ENCODE measurements around the gene BFAR.
"Not testable (repeated sequence)": the region's sequence is repeated elsewhere in the genome, so short reads cannot be mapped to it uniquely, and the experiment has no call there.

BFAR gene

DNA sequence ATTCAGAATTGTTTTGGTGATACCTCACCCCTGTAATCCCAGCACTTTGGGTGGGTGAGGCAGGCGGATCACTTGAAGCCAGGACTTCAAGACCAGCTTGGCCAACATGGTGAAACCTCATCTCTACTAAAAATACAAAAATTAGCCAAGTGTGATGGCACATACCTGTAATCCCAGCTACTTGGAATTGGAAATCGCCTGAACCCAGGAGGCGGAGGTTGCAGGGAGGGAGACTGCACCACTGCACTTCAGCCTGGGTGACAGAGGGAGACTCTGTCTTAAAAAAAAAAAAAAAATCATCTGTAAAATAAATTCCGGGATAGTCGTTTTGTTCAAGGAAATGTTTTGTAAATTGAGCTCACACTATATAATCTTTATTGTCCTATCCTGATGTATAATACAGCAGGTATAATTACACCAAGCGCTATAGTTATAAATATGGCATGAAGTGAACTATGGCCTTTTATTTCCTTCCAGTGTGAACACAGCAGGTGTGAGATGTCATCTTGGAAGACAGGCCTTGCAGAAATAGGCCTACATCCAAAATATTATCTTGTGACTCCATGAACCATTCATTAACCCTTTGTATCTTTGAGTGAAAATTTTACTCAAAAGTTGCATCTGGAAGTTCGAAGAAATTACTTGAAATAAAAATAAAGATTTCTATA, 35.9 kb downstream of the BFAR start:
- no peaks in the 10 kb centered on the region for H3K4me1 ChIP-seq (ENCODE audit: control insufficient read depth, insufficient read depth, low read length)
- no peaks in the 10 kb centered on the region for H3K9me3 ChIP-seq (ENCODE audit: control insufficient read depth in 2 of 2, low read length in 2 of 2)
- H3K4me3 ChIP-seq (ENCODE audit: low read length in 2 of 2), result no peak overlapping the region
- peaks cover 26 to 40% of the 10 kb centered on the region in 2 donors for H3K36me3 ChIP-seq (ENCODE audit: control insufficient read depth in 2 of 2, insufficient read depth in 2 of 2, low read length in 2 of 2)
- H3K9ac ChIP-seq (ENCODE audit: low read length in 2 of 2), result no peak overlapping the region
- no peaks in the 10 kb centered on the region for H3K27me3 ChIP-seq (ENCODE audit: control insufficient read depth in 1 of 2, insufficient read depth in 2 of 2, low read length in 2 of 2)
- no peak overlapping the region for H3K27ac ChIP-seq (ENCODE audit: low read length)

GRCh38 chr16:14669776-14670175, 37.0 kb downstream of the BFAR start:
- H3K36me3 ChIP-seq (ENCODE audit: control insufficient read depth in 2 of 2, insufficient read depth in 2 of 2, low read length in 2 of 2), result peaks cover 19 to 32% of the 10 kb centered on the region in 2 donors
- no peak overlapping the region for H3K27ac ChIP-seq (ENCODE audit: low read length)
- no peak overlapping the region for H3K9ac ChIP-seq (ENCODE audit: low read length in 2 of 2)
- H3K9me3 ChIP-seq (ENCODE audit: control insufficient read depth in 2 of 2, low read length in 2 of 2), result no peaks in the 10 kb centered on the region
- H3K4me3 ChIP-seq (ENCODE audit: low read length in 2 of 2), result no peak overlapping the region
- no peaks in the 10 kb centered on the region for H3K4me1 ChIP-seq (ENCODE audit: control insufficient read depth, insufficient read depth, low read length)
- no peaks in the 10 kb centered on the region for H3K27me3 ChIP-seq (ENCODE audit: control insufficient read depth in 1 of 2, insufficient read depth in 2 of 2, low read length in 2 of 2)

GRCh38 chr16:14672403-14672971, 39.7 kb downstream of the BFAR start:
- Histone ChIP-seq H3K9ac (ENCODE audit: low read length in 2 of 2) (no peak overlapping the region), H3K4me3 (ENCODE audit: low read length in 2 of 2) (no peak overlapping the region), H3K36me3 (ENCODE audit: control insufficient read depth in 2 of 2, insufficient read depth in 2 of 2, low read length in 2 of 2) (peaks cover 5 to 9% of the 10 kb centered on the region in 2 donors), H3K27ac (ENCODE audit: low read length) (no peak overlapping the region), H3K27me3 (ENCODE audit: control insufficient read depth in 1 of 2, insufficient read depth in 2 of 2, low read length in 2 of 2) (no peaks in the 10 kb centered on the region), H3K4me1 (ENCODE audit: control insufficient read depth, insufficient read depth, low read length) (no peaks in the 10 kb centered on the region), H3K9me3 (ENCODE audit: control insufficient read depth in 2 of 2, low read length in 2 of 2) (no peaks in the 10 kb centered on the region)

DNA sequence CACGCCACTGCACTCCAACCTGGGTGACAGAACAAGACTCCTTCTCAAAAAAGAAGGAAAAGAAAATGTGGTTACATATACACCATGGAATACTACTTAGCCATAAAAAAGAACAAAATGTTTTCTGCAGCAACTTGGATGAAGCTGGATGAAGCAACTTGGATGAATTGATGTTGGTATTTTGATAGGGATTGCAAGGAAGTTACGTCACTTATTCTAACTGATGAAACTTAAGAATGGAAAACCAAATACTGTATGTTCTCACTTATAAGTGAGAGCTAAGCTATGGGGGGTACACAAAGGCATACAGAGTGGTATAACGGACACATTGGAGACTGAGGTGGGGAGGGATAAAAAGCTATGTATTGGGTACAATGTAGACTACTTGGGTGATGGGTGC, 43.9 kb downstream of the BFAR start:
- H3K27ac ChIP-seq (ENCODE audit: low read length), result no peak overlapping the region
- no peak overlapping the region for H3K9ac ChIP-seq (ENCODE audit: low read length in 2 of 2)
- no peaks in the 10 kb centered on the region for H3K36me3 ChIP-seq (ENCODE audit: control insufficient read depth in 2 of 2, insufficient read depth in 2 of 2, low read length in 2 of 2)
- H3K9me3 ChIP-seq (ENCODE audit: control insufficient read depth in 2 of 2, low read length in 2 of 2), result no peaks in the 10 kb centered on the region
- H3K4me3 ChIP-seq (ENCODE audit: low read length in 2 of 2), result no peak overlapping the region
- no peaks in the 10 kb centered on the region for H3K4me1 ChIP-seq (ENCODE audit: control insufficient read depth, insufficient read depth, low read length)
- H3K27me3 ChIP-seq (ENCODE audit: control insufficient read depth in 1 of 2, insufficient read depth in 2 of 2, low read length in 2 of 2), result peaks cover 0 to 2% of the 10 kb centered on the region in 2 donors

GRCh38 chr16:14677627-14678026, 44.9 kb downstream of the BFAR start:
- Histone ChIP-seq H3K4me1 (ENCODE audit: control insufficient read depth, insufficient read depth, low read length) (no peaks in the 10 kb centered on the region), H3K36me3 (ENCODE audit: control insufficient read depth in 2 of 2, insufficient read depth in 2 of 2, low read length in 2 of 2) (no peaks in the 10 kb centered on the region), H3K9ac (ENCODE audit: low read length in 2 of 2) (no peak overlapping the region), H3K27ac (ENCODE audit: low read length) (no peak overlapping the region), H3K4me3 (ENCODE audit: low read length in 2 of 2) (no peak overlapping the region), H3K9me3 (ENCODE audit: control insufficient read depth in 2 of 2, low read length in 2 of 2) (no peaks in the 10 kb centered on the region), H3K27me3 (ENCODE audit: control insufficient read depth in 1 of 2, insufficient read depth in 2 of 2, low read length in 2 of 2) (peaks cover 0 to 2% of the 10 kb centered on the region in 2 donors)

DNA sequence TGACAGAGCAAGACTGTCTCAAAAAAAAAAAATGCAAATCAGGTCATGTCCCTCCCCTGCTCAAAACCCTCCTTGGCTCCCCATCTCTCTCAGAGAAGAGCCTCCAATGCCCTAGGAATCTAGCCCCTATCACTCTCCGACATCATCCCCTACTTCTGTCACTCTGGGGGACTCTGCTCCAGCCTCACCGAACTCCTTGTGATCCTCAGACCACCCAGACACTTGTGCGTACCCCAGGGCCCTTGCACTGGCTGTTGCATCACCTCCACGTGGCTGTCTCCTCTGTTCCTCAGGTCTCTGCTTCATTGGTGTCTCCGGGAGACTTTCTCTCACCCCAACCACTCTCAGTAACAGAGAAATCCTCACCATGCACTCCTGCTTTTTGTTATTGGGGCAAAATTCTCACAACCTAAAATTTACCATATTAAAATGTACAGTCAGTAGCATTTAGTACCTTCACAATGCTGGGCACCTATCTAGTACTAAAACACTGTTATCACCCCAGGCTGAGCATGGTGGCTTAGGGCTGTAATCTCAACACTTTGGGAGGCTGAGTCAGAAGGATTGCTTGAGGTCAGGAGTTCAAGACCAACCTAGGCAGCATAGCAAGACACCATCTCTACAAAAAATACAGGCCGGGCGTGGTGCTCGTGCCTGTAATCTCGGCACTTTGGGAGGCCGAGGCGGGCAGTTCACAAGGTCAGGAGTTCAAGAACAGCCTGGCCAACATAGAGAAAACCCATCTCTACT, 46.2 kb downstream of the BFAR start:
- Histone ChIP-seq H3K27me3 (ENCODE audit: control insufficient read depth in 1 of 2, insufficient read depth in 2 of 2, low read length in 2 of 2) (peaks cover 0 to 2% of the 10 kb centered on the region in 2 donors), H3K9me3 (ENCODE audit: control insufficient read depth in 2 of 2, low read length in 2 of 2) (no peaks in the 10 kb centered on the region), H3K4me1 (ENCODE audit: control insufficient read depth, insufficient read depth, low read length) (no peaks in the 10 kb centered on the region), H3K9ac (ENCODE audit: low read length in 2 of 2) (no peak overlapping the region), H3K27ac (ENCODE audit: low read length) (no peak overlapping the region), H3K36me3 (ENCODE audit: control insufficient read depth in 2 of 2, insufficient read depth in 2 of 2, low read length in 2 of 2) (no peaks in the 10 kb centered on the region), H3K4me3 (ENCODE audit: low read length in 2 of 2) (no peak overlapping the region)

DNA sequence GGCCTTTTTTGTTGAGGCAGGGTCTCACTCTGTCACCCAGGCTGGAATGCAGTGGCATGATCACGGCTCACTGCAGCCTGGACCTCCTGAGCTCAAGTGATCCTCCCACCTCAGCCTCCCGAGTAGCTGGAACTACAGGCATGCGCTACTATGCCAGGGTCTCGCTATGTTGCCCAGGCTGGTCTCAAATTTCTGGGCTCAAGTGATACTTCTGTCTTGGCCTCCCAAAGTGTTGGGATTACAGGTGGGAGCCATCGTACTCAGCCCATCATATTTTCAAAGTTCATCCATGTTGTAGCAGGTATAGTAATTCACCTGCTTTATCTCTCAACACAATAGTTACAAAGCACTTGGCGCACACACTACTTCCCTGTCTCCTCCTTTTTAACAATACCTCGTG, 47.6 kb downstream of the BFAR start:
- H3K9me3 ChIP-seq (ENCODE audit: control insufficient read depth in 2 of 2, low read length in 2 of 2); H3K4me1 ChIP-seq (ENCODE audit: control insufficient read depth, insufficient read depth, low read length); H3K27me3 ChIP-seq (ENCODE audit: control insufficient read depth in 1 of 2, insufficient read depth in 2 of 2, low read length in 2 of 2); H3K4me3 ChIP-seq (ENCODE audit: low read length in 2 of 2); H3K9ac ChIP-seq (ENCODE audit: low read length in 2 of 2); H3K27ac ChIP-seq (ENCODE audit: low read length); H3K36me3 ChIP-seq (ENCODE audit: control insufficient read depth in 2 of 2, insufficient read depth in 2 of 2, low read length in 2 of 2): not testable (repeated sequence)

DNA sequence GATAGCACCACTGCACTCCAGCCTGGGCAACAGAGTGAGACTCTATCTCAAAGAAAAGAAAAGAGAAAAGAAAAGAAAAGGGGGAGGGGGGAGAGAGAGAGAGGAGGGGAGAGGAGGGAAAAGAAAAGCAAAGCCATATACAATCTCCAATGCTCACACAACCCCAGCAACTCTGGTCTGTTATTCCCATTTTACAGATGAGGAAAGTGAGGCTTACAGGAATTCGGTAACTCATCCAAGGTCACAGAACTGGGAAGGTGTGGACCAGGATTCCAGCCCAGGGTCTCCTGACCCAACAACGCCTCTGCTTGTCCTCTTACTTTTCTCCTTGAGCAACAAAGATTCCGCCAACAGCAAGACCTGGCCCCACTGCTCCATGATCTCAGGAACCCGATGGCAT, 48.4 kb downstream of the BFAR start:
- no peaks in the 10 kb centered on the region for H3K36me3 ChIP-seq (ENCODE audit: control insufficient read depth in 2 of 2, insufficient read depth in 2 of 2, low read length in 2 of 2)
- peaks cover 0 to 2% of the 10 kb centered on the region in 2 donors for H3K27me3 ChIP-seq (ENCODE audit: control insufficient read depth in 1 of 2, insufficient read depth in 2 of 2, low read length in 2 of 2)
- H3K4me1 ChIP-seq (ENCODE audit: control insufficient read depth, insufficient read depth, low read length), result no peaks in the 10 kb centered on the region
- H3K4me3 ChIP-seq (ENCODE audit: low read length in 2 of 2), result no peak overlapping the region
- no peaks in the 10 kb centered on the region for H3K9me3 ChIP-seq (ENCODE audit: control insufficient read depth in 2 of 2, low read length in 2 of 2)
- no peak overlapping the region for H3K27ac ChIP-seq (ENCODE audit: low read length)
- no peak overlapping the region for H3K9ac ChIP-seq (ENCODE audit: low read length in 2 of 2)

DNA sequence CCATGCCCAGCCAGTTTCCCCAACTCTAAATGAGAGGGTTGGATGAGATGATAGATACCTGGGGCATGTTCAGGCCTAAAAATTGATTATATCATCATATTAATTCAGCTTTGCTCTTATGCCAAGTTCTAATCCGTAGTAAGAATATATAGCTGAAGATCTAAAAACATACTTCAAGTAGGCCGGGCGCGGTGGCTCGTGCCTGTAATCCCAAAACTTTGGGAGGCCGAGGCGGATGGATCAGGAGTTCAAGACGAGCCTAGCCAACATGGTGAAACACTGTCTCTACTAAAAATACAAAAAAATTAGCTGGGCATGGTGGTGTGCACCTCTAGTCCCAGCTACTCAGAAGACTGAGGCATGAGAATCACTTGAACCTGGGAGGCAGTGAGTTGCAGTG, 49.4 kb downstream of the BFAR start:
- Histone ChIP-seq H3K4me1 (ENCODE audit: control insufficient read depth, insufficient read depth, low read length) (no peaks in the 10 kb centered on the region), H3K9ac (ENCODE audit: low read length in 2 of 2) (no peak overlapping the region), H3K4me3 (ENCODE audit: low read length in 2 of 2) (no peak overlapping the region), H3K36me3 (ENCODE audit: control insufficient read depth in 2 of 2, insufficient read depth in 2 of 2, low read length in 2 of 2) (no peaks in the 10 kb centered on the region), H3K27me3 (ENCODE audit: control insufficient read depth in 1 of 2, insufficient read depth in 2 of 2, low read length in 2 of 2) (peaks cover 0 to 2% of the 10 kb centered on the region in 2 donors), H3K9me3 (ENCODE audit: control insufficient read depth in 2 of 2, low read length in 2 of 2) (no peaks in the 10 kb centered on the region), H3K27ac (ENCODE audit: low read length) (no peak overlapping the region)

DNA sequence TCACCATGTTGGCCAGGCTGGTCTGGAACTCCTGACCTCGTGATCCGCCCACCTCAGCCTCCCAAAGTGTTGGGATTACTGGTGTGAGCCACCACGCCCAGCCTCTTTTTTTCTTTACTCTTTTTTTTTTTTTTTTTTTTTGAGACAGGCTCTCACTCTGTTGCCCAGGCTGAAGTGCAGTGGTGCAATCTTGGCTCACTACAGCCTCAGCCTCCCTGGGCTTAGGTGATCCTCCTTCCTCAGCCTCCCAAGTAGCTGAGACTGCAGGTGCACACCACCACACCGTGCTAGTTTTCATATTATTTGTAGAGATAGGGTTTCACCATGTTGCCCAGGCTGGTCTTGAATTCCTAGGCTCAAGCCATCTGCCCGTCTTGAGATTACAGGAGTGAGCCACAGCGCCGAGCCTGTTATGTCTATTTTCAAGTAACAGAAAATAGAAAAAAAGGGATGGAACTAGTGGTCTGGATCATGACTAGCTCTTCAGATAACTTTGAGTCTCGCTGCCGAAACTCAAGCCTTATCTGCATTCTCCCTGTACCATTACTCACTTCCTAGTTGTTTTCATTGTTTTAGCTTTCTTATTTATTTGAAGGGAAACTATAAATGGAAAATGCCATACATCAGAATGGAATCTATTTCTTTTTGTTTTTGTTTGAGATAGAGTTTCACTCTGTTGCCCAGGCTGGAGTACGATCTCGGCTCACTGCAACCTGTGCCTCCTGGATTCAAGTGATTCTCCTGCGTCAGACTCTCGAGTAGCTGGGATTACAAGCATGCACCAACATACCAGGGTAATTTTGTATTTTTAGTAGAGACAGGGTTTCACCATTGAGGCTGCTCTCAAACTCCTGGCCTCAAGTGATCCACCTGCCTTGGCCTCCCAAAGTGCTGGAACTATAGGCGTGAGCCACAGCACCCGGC, 53.4 kb downstream of the BFAR start:
- not testable (repeated sequence) for H3K4me1 ChIP-seq (ENCODE audit: control insufficient read depth, insufficient read depth, low read length); H3K36me3 ChIP-seq (ENCODE audit: control insufficient read depth in 2 of 2, insufficient read depth in 2 of 2, low read length in 2 of 2); H3K27ac ChIP-seq (ENCODE audit: low read length); H3K9ac ChIP-seq (ENCODE audit: low read length in 2 of 2); H3K4me3 ChIP-seq (ENCODE audit: low read length in 2 of 2); H3K9me3 ChIP-seq (ENCODE audit: control insufficient read depth in 2 of 2, low read length in 2 of 2); H3K27me3 ChIP-seq (ENCODE audit: control insufficient read depth in 1 of 2, insufficient read depth in 2 of 2, low read length in 2 of 2)
